Measurements from ENCODE around the gene ARHGAP35.
"Not testable (repeated sequence)": the region's sequence is repeated elsewhere in the genome, so short reads cannot be mapped to it uniquely, and the experiment has no call there.

Gene ARHGAP35

GRCh38 chr19:46860846-46861690 lies at the start of gene ARHGAP35:
Gene ARHGAP35, plus strand, starts transcription at chr19:46860997. Its CDS starts 57,679 bp downstream, at chr19:46918676.
- no peak for DNase-seq

- DNase-seq: no peak
Measured at GRCh38 chr19:46812977-46813838, 47.6 kb upstream of the ARHGAP35 start.

GRCh38 chr19:46813839-46814358 lies 46.9 kb upstream of the ARHGAP35 start:
- peak; percentile 86 for DNase-seq

- no peak for DNase-seq
Measured at GRCh38 chr19:46815833-46816627, 44.8 kb upstream of the ARHGAP35 start.

- DNase-seq: no peak
Measured at GRCh38 chr19:46818812-46819211, 42.0 kb upstream of the ARHGAP35 start.

GRCh38 chr19:46821512-46822409 lies 39.0 kb upstream of the ARHGAP35 start:
- DNase-seq: no peak

- DNase-seq: not testable (repeated sequence)
Measured at GRCh38 chr19:46822410-46822787, 38.4 kb upstream of the ARHGAP35 start.

- no peak for DNase-seq
Measured at GRCh38 chr19:46823049-46823448, 37.7 kb upstream of the ARHGAP35 start.

- DNase-seq: no peak
Measured at GRCh38 chr19:46824890-46825730, 35.7 kb upstream of the ARHGAP35 start.

- no peak for DNase-seq
Measured at GRCh38 chr19:46825731-46826055, 35.1 kb upstream of the ARHGAP35 start.

GRCh38 chr19:46828484-46828883 lies 32.3 kb upstream of the ARHGAP35 start:
- no peak for DNase-seq

- no peak for DNase-seq
Measured at GRCh38 chr19:46830864-46831263, 29.9 kb upstream of the ARHGAP35 start.

GRCh38 chr19:46834121-46834520 lies 26.7 kb upstream of the ARHGAP35 start:
- no peak for DNase-seq

GRCh38 chr19:46834984-46835383 lies 25.8 kb upstream of the ARHGAP35 start:
- no peak for DNase-seq

GRCh38 chr19:46838160-46838559 lies 22.6 kb upstream of the ARHGAP35 start:
- no peak for DNase-seq

GRCh38 chr19:46839752-46840497 lies 20.9 kb upstream of the ARHGAP35 start:
- peak; percentile 59 for DNase-seq

GRCh38 chr19:46840498-46840942 lies 20.3 kb upstream of the ARHGAP35 start:
- DNase-seq: peak; percentile 47

GRCh38 chr19:46841458-46842083 lies 19.2 kb upstream of the ARHGAP35 start:
- DNase-seq: no peak

GRCh38 chr19:46842791-46843190 lies 18.0 kb upstream of the ARHGAP35 start:
- no peak for DNase-seq

Data from DMS153 (cell line).